ENCODE measurements around the gene CLASP1. TPM values are rescaled to one million over a fixed set of nuclear protein-coding genes. Genes with fewer than 3 reads are reported as not detected.
A peak's percentile ranks its signal among the peaks of the same experiment; 100 is the strongest.

CLASP1 gene
- total and polyA plus RNA-seq, 2 donors (not counting 3 experiments of a cell fraction or from before 2014, with no cell fraction given): 10.0 to 57.9 TPM

DNA sequence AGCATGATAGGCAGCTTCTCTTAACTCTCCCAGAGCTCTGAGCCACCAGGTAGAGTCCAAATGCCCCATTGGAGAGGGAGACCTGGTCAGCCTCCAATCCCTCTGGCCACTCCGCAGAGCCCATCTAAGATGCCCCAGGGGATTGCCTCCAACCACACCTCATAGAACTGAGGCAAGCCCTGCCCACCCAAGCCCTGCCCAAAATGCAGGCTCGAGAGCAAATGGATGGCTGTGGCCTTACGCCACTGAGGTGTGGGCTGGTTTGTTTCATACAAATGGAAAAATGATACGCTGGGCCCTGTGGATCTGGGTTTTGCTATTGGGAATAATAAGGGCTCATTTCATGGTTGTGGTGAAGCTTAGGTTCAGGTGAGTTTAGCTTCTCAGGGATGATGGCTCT is 361.3 kb downstream of the CLASP1 start:
- no peak for DNase-seq (ENCODE audit: low read depth, low spot score)
- intact Hi-C loops (cut with micrococcal nuclease): no loop called here
- no peak for TF ChIP-seq EZH2 (IDR thresholded peaks at IDR 0.05; ENCODE audit: borderline replicate concordance, low read depth, low read length, severe bottlenecking)
- no peak for TF ChIP-seq MYC (IDR thresholded peaks at IDR 0.05; ENCODE audit: low read depth, low read length)
- no peak for TF ChIP-seq POLR2AphosphoS5 (IDR thresholded peaks at IDR 0.05; ENCODE audit: insufficient read depth, low read depth, low read length)
- TF ChIP-seq FOS (IDR thresholded peaks at IDR 0.05; ENCODE audit: borderline replicate concordance, insufficient read depth, low read length): no peak
- TF ChIP-seq, protein P1, sequence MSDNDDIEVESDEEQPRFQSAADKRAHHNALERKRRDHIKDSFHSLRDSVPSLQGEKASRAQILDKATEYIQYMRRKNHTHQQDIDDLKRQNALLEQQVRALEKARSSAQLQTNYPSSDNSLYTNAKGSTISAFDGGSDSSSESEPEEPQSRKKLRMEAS (IDR thresholded peaks at IDR 0.05; ENCODE audit: insufficient read depth, insufficient read length): no peak
- no peak for TF ChIP-seq JUN (IDR thresholded peaks at IDR 0.05; ENCODE audit: borderline replicate concordance, insufficient read depth, insufficient read length, low read depth)
- TF ChIP-seq, protein P2, sequence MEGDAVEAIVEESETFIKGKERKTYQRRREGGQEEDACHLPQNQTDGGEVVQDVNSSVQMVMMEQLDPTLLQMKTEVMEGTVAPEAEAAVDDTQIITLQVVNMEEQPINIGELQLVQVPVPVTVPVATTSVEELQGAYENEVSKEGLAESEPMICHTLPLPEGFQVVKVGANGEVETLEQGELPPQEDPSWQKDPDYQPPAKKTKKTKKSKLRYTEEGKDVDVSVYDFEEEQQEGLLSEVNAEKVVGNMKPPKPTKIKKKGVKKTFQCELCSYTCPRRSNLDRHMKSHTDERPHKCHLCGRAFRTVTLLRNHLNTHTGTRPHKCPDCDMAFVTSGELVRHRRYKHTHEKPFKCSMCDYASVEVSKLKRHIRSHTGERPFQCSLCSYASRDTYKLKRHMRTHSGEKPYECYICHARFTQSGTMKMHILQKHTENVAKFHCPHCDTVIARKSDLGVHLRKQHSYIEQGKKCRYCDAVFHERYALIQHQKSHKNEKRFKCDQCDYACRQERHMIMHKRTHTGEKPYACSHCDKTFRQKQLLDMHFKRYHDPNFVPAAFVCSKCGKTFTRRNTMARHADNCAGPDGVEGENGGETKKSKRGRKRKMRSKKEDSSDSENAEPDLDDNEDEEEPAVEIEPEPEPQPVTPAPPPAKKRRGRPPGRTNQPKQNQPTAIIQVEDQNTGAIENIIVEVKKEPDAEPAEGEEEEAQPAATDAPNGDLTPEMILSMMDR (IDR thresholded peaks at IDR 0.05; ENCODE audit: extremely low read depth in 1 of 2, insufficient read depth in 1 of 2, low read depth in 1 of 2, low read length in 2 of 2): no peak
- TF ChIP-seq GATA2 (IDR thresholded peaks at IDR 0.05; ENCODE audit: insufficient read depth, insufficient read length, low read depth, low read length): no peak
- no peak for TF ChIP-seq POLR2A (IDR thresholded peaks at IDR 0.05; ENCODE audit: low read depth, low read length)
- dilution Hi-C loops (cut with MboI; ENCODE audit: extremely low pct_ligation_motif_present, low sequenced_read_pairs): no loop called here
- H3K4me2 ChIP-seq (ENCODE audit: insufficient read depth, low read length): no peak overlapping the region
- POLR2A ChIA-PET: no interaction called here
- no TSS peak for BruUV-seq (replicated peaks)
- H3K36me3 ChIP-seq (ENCODE audit: control insufficient read depth in 2 of 2, extremely low read depth in 1 of 2, insufficient read depth in 2 of 2, low read length in 2 of 2): no peaks in the 10 kb centered on the region
- no peak overlapping the region for H3K9ac ChIP-seq (replicated peaks; ENCODE audit: extremely low read depth, insufficient read depth, low read length)
- no peak overlapping the region for H3K27ac ChIP-seq (ENCODE audit: insufficient read depth, low read depth, low read length)
- no peak overlapping the region for H3K4me3 ChIP-seq (replicated peaks in 1 of 3; ENCODE audit: insufficient read depth in 1 of 3, low read depth in 1 of 3, low read length in 3 of 3)
- H3K4me1 ChIP-seq (ENCODE audit: control insufficient read depth, extremely low read depth, insufficient read depth, low read length): no peaks in the 10 kb centered on the region
- H3K27me3 ChIP-seq (ENCODE audit: control insufficient read depth in 2 of 2, insufficient read depth in 2 of 2, low read length in 2 of 2): peaks cover 23 to 30% of the 10 kb centered on the region in 2 experiments
- no peaks in the 10 kb centered on the region for H3K9me3 ChIP-seq (replicated peaks; ENCODE audit: control insufficient read depth, insufficient read depth, low read length)
- no peaks in the 10 kb centered on the region for H3K79me2 ChIP-seq (ENCODE audit: control insufficient read depth, insufficient read depth, low read length)
- no peaks in the 10 kb centered on the region for H3K9me1 ChIP-seq (replicated peaks; ENCODE audit: control insufficient read depth, extremely low read depth, insufficient read depth, low read length)
- no peak for FAIRE-seq
- CTCF ChIA-PET: interaction anchor here (1.5 to 2.1 kb wide), 2 partner anchors 12 to 193 kb away, joined by 4 to 7 read pairs; no protein-coding TSS in a partner anchor
- no peaks in the 10 kb centered on the region for H4K20me1 ChIP-seq (replicated peaks; ENCODE audit: control insufficient read depth, extremely low read depth, insufficient read depth, low read length)
- no peak overlapping the region for H2AFZ ChIP-seq (ENCODE audit: low read depth, low read length)

Small RNA genes within 50 kb of the gene (small RNA-seq; reads per million reads assigned to genes)
- gene RF00019 (ENCODE audit: insufficient read depth, insufficient read length, low read depth, low replicate concordance) (not detected), gene RNU4ATAC (ENCODE audit: insufficient read depth, insufficient read length, low read depth, low replicate concordance) (127 reads per million, percentile 98 among the genes with 10 or more reads in this experiment)

Other genes starting within 250 kb of the CLASP1 start
- gene RNU4ATAC, start 118.6 kb downstream of the CLASP1 start, total RNA-seq: not detected in 2 replicates
- not detected in 2 replicates for gene RNU4ATAC, start 118.6 kb downstream of the CLASP1 start, polyA plus RNA-seq
- gene NIFK, start 87.4 kb upstream of the CLASP1 start, total RNA-seq: 56.2 and 59.7 TPM in 2 replicates
- 8.1 and 10.7 TPM in 2 replicates for gene NIFK, start 87.4 kb upstream of the CLASP1 start, polyA plus RNA-seq
- gene TSN, start 106.2 kb upstream of the CLASP1 start, total RNA-seq: 76.1 and 79.8 TPM in 2 replicates
- 24.6 and 33.2 TPM in 2 replicates for gene TSN, start 106.2 kb upstream of the CLASP1 start, polyA plus RNA-seq

Measured in endothelial cell of umbilical vein (primary cell).